GM18502 (cell line): ENCODE measurements around the gene ZBTB25.
A peak's percentile ranks its signal among the peaks of the same experiment; 100 is the strongest.

Experiments
- ATAC-seq: cut with Tn5 transposase; IDR thresholded peaks from one replicate; pipeline ENCODE4 v1.9.1; 2021; ENCODE audit warnings: mild to moderate bottlenecking; ENCODE audit not compliant: unreplicated experiment, poor library complexity

The ZBTB25 gene

GRCh38 chr14:64444984-64445845 is 58.4 kb downstream of the ZBTB25 start:
- peak; percentile 97 for ATAC-seq

DNA sequence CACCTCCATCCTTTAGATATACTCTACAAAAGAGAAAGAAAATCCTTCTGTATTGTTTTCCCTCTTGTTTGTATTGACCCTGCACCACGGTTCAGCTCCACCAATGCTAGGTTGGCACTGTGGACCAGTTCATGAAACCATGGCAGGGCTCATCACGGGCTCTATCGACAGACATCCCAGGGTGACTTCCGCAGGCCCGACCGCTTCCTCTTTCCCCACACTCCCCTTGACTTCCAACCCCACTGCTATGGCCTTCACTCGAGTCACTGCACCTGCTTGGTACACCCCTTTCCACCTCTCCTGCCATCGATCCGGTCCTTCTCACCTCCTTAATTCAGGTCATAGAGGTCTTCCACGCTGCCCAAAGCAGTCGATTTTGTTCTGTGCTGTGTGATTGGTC is 59.5 kb downstream of the ZBTB25 start:
- ATAC-seq = no peak

DNA sequence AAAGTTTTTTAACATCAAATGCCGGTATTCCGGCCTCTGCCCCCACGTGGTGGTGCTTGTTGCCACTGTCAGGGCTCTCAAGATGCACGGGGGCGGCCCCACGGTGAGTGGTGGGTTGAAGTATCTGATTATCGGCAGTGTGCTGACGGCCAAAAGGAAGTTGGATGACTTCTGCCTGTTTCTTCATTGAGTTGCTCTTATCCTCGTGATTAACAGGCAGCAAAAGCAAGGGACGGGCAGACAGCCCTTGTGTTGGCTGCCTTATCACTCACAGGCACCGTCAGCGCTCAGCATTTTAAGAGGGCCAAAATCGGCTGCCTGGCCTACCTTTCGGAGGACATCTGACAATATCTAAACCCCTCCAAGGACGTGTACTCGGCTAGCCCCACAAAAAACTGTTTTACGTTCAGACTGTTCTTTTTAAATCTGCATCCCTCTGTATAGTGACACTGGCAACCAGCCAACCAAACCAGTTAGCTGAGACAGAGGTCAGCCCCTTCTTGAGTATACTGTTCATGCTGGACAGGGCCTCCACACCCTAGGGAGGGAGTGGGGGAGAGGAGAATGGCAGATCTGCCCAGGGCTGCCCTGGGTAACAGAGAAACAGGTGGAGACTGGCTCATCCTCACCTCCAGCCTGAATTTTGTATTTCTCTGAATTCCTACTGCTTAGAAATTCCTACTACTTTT is 61.2 kb downstream of the ZBTB25 start:
- ATAC-seq = no peak

- ATAC-seq = no peak
Measured at GRCh38 chr14:64440494-64440893, 63.1 kb downstream of the ZBTB25 start.

GRCh38 chr14:64439141-64439540 is 64.5 kb downstream of the ZBTB25 start:
- ATAC-seq = no peak

DNA sequence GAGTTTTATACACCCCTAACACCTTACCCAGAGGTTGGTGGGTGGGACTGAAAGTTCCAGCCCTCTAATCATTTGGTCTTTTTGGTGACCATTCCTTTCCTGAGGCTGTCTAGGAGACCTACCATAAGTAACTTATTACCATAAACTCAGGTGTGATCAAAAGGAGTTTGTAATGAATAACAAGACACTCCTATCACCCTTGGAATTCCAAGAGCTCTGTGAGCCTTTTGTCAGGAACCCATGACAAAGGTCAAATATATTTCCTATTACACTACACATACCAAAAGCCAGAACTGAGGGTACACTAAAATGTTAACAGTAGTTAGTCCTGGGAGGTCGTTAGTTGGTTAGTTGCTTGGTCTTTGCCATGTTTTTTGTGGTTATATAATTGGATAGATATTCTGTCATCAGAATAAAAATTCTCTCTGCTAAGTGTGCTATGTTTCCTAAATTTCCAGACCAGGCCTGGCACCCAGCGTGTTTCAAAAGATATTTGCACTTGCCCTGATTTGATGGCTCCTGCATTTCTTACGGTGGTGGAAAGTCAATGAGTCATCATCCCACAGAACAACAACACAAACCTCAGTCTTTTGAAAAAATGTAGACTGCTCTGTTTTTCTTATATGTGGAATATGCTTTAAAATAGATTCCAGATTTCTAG is 65.3 kb downstream of the ZBTB25 start:
- ATAC-seq = no peak

- ATAC-seq = no peak
Measured at GRCh38 chr14:64434528-64434927, 69.1 kb downstream of the ZBTB25 start.

DNA sequence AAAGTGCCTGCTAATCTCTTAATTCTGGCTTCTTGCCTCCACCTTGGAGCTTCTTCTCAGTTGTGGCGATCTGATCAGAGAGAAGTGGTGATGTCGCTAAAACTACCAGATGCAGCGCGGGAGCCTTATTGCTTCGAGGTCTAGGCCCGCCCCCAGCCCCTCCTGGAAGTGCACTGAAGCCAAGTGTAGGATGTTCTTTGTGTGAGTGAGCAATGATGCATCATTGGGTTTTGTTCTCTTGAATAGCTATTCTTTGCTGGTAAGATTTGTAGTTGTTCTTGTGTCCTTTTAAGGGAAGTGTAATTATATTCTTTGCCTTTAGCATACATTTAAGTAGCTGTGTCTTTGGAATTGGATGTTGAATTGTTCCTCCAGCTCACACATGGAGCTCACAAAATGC is 79.7 kb downstream of the ZBTB25 start:
- ATAC-seq = no peak

DNA sequence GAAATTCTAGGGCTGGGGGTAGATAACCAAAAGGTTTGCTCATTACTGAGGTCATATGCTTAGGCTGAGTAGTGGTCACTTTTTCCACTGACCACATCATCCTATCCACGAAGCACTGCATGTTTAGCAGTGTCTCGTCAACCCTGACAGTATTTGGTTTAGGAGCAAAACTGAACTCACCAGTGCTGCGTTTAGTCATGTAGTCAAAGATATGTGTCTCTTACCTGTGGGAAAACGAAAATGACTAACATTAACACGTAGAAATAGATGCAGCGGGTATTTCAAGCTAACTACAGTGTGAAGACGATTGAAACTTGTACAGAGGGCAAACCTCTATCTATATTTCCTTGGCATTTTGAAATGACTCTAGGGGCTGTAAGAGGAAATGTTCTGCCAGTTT is 80.9 kb downstream of the ZBTB25 start:
- ATAC-seq = no peak

GRCh38 chr14:64422005-64422404 is 81.6 kb downstream of the ZBTB25 start:
- no peak for ATAC-seq

GRCh38 chr14:64421166-64421565 is 82.5 kb downstream of the ZBTB25 start:
- ATAC-seq = no peak

DNA sequence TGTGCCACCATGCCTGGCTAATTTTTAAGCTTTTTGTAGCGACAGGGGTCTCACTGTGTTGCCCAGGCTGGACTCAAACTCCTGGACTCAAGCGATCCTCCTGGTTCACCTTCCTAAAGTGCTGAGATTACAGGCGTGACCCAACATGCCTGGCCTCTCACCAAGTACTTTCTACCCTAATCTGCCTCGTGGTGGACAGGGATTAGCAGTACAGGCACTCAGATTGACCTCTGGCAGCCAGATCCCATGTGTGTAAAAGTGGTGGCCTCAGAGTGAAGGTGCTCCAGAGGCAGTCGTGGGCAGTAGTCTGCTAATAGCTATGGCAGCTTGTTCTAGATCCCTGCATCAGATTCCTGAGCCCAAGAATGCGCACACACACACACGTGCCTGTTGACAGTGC is 84.6 kb downstream of the ZBTB25 start:
- no peak for ATAC-seq

DNA sequence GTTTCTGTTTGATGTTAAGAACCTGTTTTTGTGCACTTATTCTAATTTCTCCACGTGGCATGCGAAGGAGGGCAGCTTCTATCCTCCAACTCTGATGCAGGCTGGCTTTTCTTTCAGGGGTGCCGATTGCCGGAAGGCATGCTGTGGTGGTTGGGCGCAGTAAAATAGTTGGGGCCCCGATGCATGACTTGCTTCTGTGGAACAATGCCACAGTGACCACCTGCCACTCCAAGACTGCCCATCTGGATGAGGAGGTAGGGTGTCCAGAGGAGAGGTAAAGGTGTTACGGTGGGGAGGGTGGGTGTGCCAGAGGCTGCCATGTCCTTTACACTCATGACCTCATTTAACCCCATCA is 85.9 kb downstream of the ZBTB25 start:
- ATAC-seq = no peak

GRCh38 chr14:64417055-64417770 is 86.4 kb downstream of the ZBTB25 start:
- no peak for ATAC-seq

DNA sequence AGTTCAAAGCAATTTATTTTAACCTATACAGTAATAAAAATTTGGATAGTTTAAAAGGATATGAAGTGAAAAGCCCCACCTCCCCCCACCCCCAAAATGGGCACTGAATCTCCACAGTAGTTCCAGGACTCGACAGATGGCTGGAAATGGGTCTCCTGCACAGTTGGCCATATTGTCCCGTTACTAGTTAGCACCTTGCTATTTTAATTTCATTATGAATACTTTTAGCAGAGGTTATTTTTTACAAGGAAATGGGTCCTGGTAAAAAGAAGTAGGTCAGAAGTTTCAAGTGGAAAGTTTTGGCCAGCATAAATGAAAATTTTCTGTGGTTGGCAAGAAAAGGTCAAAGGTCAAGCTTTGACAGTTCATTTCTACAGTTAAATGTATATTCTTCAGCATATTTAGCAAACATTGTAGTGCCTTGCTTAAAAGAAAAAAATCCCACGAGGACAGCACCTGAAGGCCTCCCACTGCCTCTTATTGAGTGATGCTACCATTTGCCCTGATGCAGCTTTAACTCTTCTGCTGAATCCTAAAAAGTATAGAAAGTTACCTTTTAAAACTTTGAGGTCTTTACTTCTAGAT is 87.2 kb downstream of the ZBTB25 start:
- no peak for ATAC-seq

- ATAC-seq = no peak
Measured at GRCh38 chr14:64412237-64412636, 91.4 kb downstream of the ZBTB25 start.

DNA sequence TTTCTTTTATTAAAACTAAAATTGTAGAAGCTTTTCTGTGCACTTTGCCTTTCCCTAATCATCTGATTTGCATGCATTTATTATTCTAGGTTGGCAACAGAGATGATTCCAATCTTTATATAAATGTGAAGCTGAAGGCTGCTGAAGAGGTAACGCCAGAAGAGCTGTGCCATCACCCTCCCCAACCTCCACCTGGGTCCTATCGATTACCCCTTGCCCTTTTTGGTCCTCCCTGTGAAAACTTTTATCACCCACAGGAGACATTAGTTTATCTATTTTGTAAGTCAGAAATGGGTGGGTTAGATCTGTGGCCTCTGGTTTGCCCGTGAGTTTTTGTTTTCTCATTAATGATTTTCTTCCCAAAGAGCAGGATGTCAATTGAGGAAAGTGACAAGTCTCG is 92.6 kb downstream of the ZBTB25 start:
- ATAC-seq = no peak

GRCh38 chr14:64410084-64410774 is 93.4 kb downstream of the ZBTB25 start:
- ATAC-seq = no peak

- peak; percentile 58 for ATAC-seq
Measured at GRCh38 chr14:64409126-64409920, 94.3 kb downstream of the ZBTB25 start.
